ENCODE data around the gene DVL1. TPM values are rescaled to one million over a fixed set of nuclear protein-coding genes. Genes with fewer than 3 reads are reported as not detected.
A peak's percentile ranks its signal among the peaks of the same experiment; 100 is the strongest.

The DVL1 gene
- polyA plus RNA-seq, 1 donor, result 45.4 TPM

DNA sequence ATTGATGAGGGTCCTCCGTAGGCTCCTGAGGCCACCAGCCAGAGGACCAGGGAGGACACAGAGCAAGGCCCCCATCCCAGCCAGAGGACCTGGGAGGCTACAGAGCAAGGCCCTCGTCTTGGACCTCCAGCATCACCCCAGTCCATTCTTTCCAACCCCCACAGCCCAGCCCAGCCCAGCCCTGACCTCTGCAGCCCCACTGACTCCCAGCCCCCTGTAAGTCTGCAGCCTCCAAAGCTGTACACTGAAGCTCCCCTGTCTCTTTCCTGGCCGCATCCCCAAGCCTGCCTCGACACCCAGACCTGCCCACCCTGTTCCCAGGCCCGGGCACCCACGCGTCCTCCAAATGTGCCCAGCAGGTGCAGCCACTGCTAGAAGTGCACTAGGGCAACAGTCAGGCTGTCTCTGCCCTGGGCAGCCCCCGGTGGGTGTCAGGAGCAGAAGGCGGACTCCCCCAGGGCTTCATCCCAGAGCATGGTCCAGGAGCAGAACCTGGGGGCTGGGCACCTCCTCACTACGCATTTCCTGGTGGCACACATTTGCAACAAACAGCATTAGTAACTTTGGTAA, 2.1 kb downstream of the DVL1 start:
- no peak for DNase-seq
- peak overlapping the region; percentile 75 for H3K27ac ChIP-seq (ENCODE audit: low read length)
- H3K4me3 ChIP-seq (ENCODE audit: low read length), result peak overlapping the region; percentile 43
- peaks cover 4% of the 10 kb centered on the region for H3K36me3 ChIP-seq (ENCODE audit: control insufficient read depth, insufficient read depth, low read length)
- H3K9me3 ChIP-seq (ENCODE audit: control insufficient read depth, low read depth, low read length), result no peaks in the 10 kb centered on the region
- no CpG with 5 or more reads among the region's 10 CpGs for WGBS (ENCODE audit: insufficient coverage, low lambda C conversion rate)
- no peaks in the 10 kb centered on the region for H3K27me3 ChIP-seq (ENCODE audit: control insufficient read depth, insufficient read depth, low read length)
- H3K4me1 ChIP-seq (ENCODE audit: control insufficient read depth, insufficient read depth, low read length), result peaks cover 45% of the 10 kb centered on the region

DNA sequence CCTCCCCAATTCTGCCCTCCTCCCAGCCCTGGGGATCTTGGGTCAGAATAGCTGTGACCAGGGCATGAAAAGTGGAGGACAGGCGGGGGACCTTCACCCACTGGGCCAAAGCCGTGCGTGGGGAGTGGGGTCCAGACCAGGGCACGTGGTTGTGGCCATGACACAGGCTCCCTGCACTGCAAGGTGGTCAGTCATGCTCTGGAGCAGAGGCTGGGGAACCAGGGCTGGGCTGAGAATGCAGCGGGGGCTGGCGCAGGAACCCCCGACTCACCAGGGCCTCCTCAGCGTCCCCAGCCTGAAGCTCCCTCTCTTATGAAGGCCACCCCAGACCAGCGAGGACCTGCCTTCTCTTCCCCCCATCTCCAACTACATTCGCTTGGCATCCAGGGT, 2.7 kb downstream of the DVL1 start:
- Histone ChIP-seq H3K9me3 (ENCODE audit: control insufficient read depth, low read depth, low read length) (no peaks in the 10 kb centered on the region), H3K36me3 (ENCODE audit: control insufficient read depth, insufficient read depth, low read length) (peaks cover 8% of the 10 kb centered on the region), H3K4me1 (ENCODE audit: control insufficient read depth, insufficient read depth, low read length) (peaks cover 39% of the 10 kb centered on the region), H3K27ac (ENCODE audit: low read length) (no peak overlapping the region), H3K27me3 (ENCODE audit: control insufficient read depth, insufficient read depth, low read length) (no peaks in the 10 kb centered on the region), H3K4me3 (ENCODE audit: low read length) (no peak overlapping the region)
- no CpG with 5 or more reads among the region's 10 CpGs for WGBS (ENCODE audit: insufficient coverage, low lambda C conversion rate)
- DNase-seq, result no peak

DNA sequence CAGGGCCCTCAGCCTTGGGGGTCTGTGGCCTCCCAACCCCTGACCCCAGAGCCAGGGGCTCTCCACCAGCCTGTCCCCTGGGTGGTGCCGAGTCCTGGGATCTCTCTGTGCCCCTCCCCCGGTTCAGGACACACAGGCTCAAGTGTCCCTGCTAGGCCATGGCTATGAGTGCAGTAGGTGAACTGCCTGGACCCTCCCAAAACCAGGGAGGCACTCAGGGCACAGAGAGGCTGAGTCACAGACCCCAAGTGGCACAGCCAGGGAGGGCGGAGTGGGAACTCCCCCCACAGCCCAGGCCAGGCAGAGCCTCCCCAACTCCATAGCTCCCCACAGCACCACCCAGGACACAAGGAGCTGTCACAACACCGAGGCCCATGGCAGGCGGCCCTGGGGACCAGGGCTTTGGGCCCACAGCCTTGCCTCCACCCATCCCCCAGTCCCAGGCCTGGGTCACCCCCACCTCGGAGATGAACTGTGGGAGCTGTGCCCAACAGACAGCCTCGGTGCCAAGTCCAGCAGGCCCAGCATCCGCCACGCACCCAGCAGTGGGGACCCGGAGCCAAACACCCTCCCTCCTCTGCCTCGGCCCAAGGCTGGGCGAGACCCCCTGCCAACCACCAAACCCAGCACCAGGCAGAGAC, 3.2 kb downstream of the DVL1 start:
- Histone ChIP-seq H3K27ac (ENCODE audit: low read length) (no peak overlapping the region), H3K36me3 (ENCODE audit: control insufficient read depth, insufficient read depth, low read length) (peaks cover 13% of the 10 kb centered on the region), H3K9me3 (ENCODE audit: control insufficient read depth, low read depth, low read length) (no peaks in the 10 kb centered on the region), H3K27me3 (ENCODE audit: control insufficient read depth, insufficient read depth, low read length) (no peaks in the 10 kb centered on the region), H3K4me3 (ENCODE audit: low read length) (no peak overlapping the region), H3K4me1 (ENCODE audit: control insufficient read depth, insufficient read depth, low read length) (peaks cover 37% of the 10 kb centered on the region)
- no CpG with 5 or more reads among the region's 12 CpGs for WGBS (ENCODE audit: insufficient coverage, low lambda C conversion rate)
- no peak for DNase-seq

DNA sequence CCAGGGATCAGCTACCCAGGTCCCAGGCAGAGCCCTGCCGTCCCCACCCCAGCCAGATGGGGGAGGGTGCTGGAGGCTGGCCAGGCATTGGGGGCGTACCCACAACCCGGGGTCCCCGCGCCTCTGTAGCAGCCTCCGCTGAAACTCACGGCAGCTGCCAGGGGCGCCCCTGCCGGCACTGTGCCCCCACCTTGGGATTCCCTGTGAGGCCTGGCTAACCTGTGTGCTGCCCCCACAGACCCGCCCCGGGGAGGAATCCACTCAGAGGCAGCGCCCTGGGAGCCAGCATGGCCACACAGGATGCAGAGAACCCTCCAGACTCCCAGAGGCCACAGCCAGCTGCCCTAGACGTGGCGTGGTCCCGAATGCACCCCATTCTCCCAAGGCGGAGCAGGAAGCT, 3.8 kb downstream of the DVL1 start:
- Histone ChIP-seq H3K27ac (ENCODE audit: low read length) (no peak overlapping the region), H3K27me3 (ENCODE audit: control insufficient read depth, insufficient read depth, low read length) (no peaks in the 10 kb centered on the region), H3K4me3 (ENCODE audit: low read length) (no peak overlapping the region), H3K4me1 (ENCODE audit: control insufficient read depth, insufficient read depth, low read length) (peaks cover 37% of the 10 kb centered on the region), H3K9me3 (ENCODE audit: control insufficient read depth, low read depth, low read length) (no peaks in the 10 kb centered on the region), H3K36me3 (ENCODE audit: control insufficient read depth, insufficient read depth, low read length) (peaks cover 19% of the 10 kb centered on the region)
- DNase-seq, result no peak
- no CpG with 5 or more reads among the region's 16 CpGs for WGBS (ENCODE audit: insufficient coverage, low lambda C conversion rate)

DNA sequence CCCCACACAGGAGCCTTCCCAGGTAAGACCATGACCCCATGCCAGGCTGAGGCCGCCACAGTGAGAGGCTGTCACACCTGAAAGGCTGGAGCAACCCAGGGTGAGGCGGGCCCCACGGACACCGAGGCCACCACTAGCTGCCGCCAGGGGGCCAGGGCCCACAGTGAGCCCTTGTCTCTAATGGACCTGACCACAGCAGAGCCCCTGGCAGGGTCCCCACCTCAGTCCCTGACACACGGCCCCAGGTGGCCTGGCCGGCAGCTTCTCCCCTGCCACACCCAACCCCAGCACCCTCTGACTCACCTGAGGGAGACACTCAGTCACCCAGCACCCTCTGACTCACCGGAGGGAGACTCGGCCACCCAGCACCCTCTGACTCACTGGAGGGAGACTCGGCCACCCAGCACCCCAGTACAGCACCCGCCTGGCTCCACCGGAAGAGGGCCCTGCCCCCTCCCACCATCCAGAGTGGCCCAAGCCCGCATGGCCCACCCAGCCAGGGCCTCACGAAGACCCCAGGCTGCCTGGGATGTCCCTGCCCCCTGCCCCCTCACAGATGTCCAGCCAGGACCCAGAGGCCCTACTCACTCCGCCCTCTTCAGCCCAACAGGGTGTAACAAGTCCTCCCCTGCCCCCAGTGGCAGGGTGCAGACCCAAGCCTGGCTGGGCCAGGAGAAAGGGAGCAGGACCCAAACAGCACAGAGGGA, 4.4 kb downstream of the DVL1 start:
- no peak for DNase-seq
- WGBS (ENCODE audit: insufficient coverage, low lambda C conversion rate), result no CpG with 5 or more reads among the region's 15 CpGs
- H3K27me3 ChIP-seq (ENCODE audit: control insufficient read depth, insufficient read depth, low read length), result no peaks in the 10 kb centered on the region
- no peak overlapping the region for H3K4me3 ChIP-seq (ENCODE audit: low read length)
- H3K4me1 ChIP-seq (ENCODE audit: control insufficient read depth, insufficient read depth, low read length), result peaks cover 37% of the 10 kb centered on the region
- no peak overlapping the region for H3K27ac ChIP-seq (ENCODE audit: low read length)
- H3K9me3 ChIP-seq (ENCODE audit: control insufficient read depth, low read depth, low read length), result no peaks in the 10 kb centered on the region
- peaks cover 24% of the 10 kb centered on the region for H3K36me3 ChIP-seq (ENCODE audit: control insufficient read depth, insufficient read depth, low read length)

DNA sequence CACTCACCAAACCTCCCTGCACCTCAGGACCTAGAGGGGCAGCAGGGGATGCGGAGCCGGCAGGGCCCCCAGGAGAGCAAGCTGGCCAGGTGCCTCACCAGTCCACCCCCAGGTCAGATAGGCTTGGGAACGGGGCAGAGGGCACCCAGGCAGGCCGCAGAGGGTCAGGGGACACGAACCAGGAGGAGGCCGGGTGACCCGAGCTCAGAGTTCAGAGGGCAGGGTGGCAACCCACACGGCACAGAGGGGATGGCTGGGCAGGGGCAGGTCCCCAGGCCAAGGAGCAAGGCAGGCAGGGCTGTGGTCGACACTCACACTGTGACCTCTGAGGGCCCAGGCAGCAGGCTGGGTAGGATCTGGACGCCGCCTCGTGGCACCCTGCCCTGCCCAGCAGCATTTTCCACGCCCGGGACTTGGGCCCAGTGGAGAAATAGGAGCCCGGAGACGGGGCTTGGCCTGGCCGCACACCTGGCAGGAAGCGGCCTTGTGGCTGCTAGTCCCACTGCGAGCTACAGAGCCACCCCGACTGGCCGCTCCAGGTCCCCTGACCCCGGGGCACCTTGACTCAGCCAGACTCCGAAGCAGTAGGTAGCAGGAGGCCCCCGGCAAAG, 5.3 kb downstream of the DVL1 start:
- DNase-seq, result no peak
- H3K4me3 ChIP-seq (ENCODE audit: low read length), result no peak overlapping the region

DNA sequence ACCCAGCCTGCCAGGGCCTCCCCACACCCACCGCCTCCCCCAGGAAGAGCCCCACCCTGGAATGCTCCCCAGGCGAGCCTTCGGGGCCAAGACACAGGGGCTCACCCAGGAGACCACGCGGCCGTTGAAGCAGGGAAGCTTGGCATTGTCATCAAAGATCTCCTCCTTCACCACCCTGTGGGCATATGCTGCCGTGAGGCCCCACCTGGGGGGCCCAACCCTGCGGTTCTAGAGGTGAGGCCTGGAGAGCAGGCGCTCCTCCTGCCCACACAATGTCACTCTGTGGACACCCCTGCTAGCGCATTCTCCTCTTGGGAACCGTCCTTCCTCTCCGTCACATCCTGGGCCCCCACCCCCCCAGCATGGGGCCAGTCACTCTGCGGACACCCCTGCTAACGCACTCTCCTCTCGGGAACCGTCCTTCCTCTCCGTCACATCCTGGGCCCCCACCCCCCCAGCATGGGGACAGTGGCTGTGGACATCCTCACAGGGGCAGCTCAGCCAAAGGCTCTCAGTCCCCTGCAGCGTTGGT, 6.6 kb downstream of the DVL1 start:
- no CpG with 5 or more reads among the region's 18 CpGs for WGBS (ENCODE audit: insufficient coverage, low lambda C conversion rate)
- Histone ChIP-seq H3K27me3 (ENCODE audit: control insufficient read depth, insufficient read depth, low read length) (no peaks in the 10 kb centered on the region), H3K4me1 (ENCODE audit: control insufficient read depth, insufficient read depth, low read length) (peaks cover 32% of the 10 kb centered on the region), H3K27ac (ENCODE audit: low read length) (no peak overlapping the region), H3K9me3 (ENCODE audit: control insufficient read depth, low read depth, low read length) (peaks cover 4% of the 10 kb centered on the region), H3K4me3 (ENCODE audit: low read length) (no peak overlapping the region), H3K36me3 (ENCODE audit: control insufficient read depth, insufficient read depth, low read length) (peaks cover 38% of the 10 kb centered on the region)
- no peak for DNase-seq

More for the DNA sequence above, 5.3 kb downstream of the DVL1 start:
- peaks cover 28% of the 10 kb centered on the region for H3K36me3 ChIP-seq (ENCODE audit: control insufficient read depth, insufficient read depth, low read length)
- H3K9me3 ChIP-seq (ENCODE audit: control insufficient read depth, low read depth, low read length), result no peaks in the 10 kb centered on the region
- peaks cover 37% of the 10 kb centered on the region for H3K4me1 ChIP-seq (ENCODE audit: control insufficient read depth, insufficient read depth, low read length)
- no peak overlapping the region for H3K27ac ChIP-seq (ENCODE audit: low read length)
- H3K27me3 ChIP-seq (ENCODE audit: control insufficient read depth, insufficient read depth, low read length), result no peaks in the 10 kb centered on the region
- no CpG with 5 or more reads among the region's 24 CpGs for WGBS (ENCODE audit: insufficient coverage, low lambda C conversion rate)

DNA sequence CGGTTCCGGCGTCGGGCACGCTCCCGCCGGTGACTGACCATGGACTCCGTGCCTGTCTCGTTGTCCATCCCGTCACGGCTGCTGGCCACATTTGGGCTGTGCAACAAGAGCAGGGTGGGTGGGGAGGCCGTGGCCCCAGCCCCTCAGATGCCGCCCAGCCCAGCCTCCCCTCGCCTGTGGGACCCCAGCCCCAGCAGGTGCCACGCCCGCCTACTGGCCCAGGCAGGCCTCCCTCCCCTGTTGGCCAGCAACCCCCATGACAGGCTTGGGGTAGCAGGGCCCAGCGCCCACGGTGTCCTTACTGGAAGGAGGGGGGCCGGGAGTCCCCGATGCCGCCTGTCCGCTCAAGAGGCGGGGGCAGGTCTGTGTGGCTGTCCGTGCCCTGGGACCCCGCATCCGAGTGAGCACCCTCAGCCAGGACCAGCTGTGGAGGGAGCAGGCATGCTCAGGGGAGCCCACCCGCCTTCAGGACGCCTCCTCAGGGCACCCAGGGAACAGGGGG, 7.1 kb downstream of the DVL1 start:
- DNase-seq, result no peak
- H3K4me1 ChIP-seq (ENCODE audit: control insufficient read depth, insufficient read depth, low read length), result peaks cover 29% of the 10 kb centered on the region
- no CpG with 5 or more reads among the region's 28 CpGs for WGBS (ENCODE audit: insufficient coverage, low lambda C conversion rate)
- H3K9me3 ChIP-seq (ENCODE audit: control insufficient read depth, low read depth, low read length), result peaks cover 4% of the 10 kb centered on the region
- H3K36me3 ChIP-seq (ENCODE audit: control insufficient read depth, insufficient read depth, low read length), result peaks cover 43% of the 10 kb centered on the region
- no peaks in the 10 kb centered on the region for H3K27me3 ChIP-seq (ENCODE audit: control insufficient read depth, insufficient read depth, low read length)
- no peak overlapping the region for H3K27ac ChIP-seq (ENCODE audit: low read length)
- H3K4me3 ChIP-seq (ENCODE audit: low read length), result no peak overlapping the region

DNA sequence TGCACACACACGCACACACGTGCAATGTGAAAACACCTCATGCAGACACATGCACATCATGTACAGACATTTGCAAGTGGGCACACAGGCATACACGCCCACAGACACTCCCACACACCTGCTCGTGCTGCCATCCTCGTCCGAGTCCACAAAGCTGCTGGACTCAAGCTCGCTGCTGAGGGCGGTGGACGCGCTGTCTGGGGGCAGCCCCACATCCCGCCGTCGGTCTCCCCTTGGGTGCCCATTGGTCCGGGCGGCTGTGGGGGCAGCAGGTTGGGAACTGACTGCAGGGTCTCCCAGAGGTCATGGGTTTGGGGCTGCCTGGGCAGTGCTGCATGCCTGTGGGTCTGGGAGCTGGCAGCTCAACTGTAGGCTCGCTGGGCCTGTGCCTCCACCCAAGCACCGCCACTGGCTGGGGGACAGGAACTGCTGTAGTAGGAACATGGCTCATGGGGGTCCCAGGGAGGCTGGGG, 7.6 kb downstream of the DVL1 start:
- H3K27ac ChIP-seq (ENCODE audit: low read length), result no peak overlapping the region
- peaks cover 6% of the 10 kb centered on the region for H3K9me3 ChIP-seq (ENCODE audit: control insufficient read depth, low read depth, low read length)
- H3K27me3 ChIP-seq (ENCODE audit: control insufficient read depth, insufficient read depth, low read length), result no peaks in the 10 kb centered on the region
- H3K36me3 ChIP-seq (ENCODE audit: control insufficient read depth, insufficient read depth, low read length), result peaks cover 45% of the 10 kb centered on the region
- DNase-seq, result no peak
- peaks cover 23% of the 10 kb centered on the region for H3K4me1 ChIP-seq (ENCODE audit: control insufficient read depth, insufficient read depth, low read length)
- WGBS (ENCODE audit: insufficient coverage, low lambda C conversion rate), result no CpG with 5 or more reads among the region's 17 CpGs
- H3K4me3 ChIP-seq (ENCODE audit: low read length), result no peak overlapping the region

Data from large intestine (tissue), 3 donors.